ENCODE measurements around the gene IRGC. TPM values are rescaled to one million over a fixed set of nuclear protein-coding genes. Genes with fewer than 3 reads are reported as not detected.

IRGC gene
- total RNA-seq, 1 experiment from 2014 or later, result not detected

GRCh38 chr19:43697295-43697694 lies 18.6 kb upstream of the IRGC start:
- CTCF ChIA-PET, result interaction anchor here (1.5 kb wide), 1 partner anchor 10 kb away, joined by 3 read pairs; no protein-coding TSS in a partner anchor
- Mint-ChIP-seq H3K27ac (ENCODE audit: unreplicated experiment) (no peak overlapping the region), H3K4me3 (ENCODE audit: low read depth, unreplicated experiment) (no peak overlapping the region), H3K4me1 (ENCODE audit: low read depth, unreplicated experiment) (peaks cover 31% of the 10 kb centered on the region), H3K27me3 (ENCODE audit: unreplicated experiment) (no peaks in the 10 kb centered on the region), H3K9me3 (ENCODE audit: low read depth, unreplicated experiment) (peaks cover 3% of the 10 kb centered on the region), H3K36me3 (ENCODE audit: insufficient read depth, unreplicated experiment) (peaks cover 19% of the 10 kb centered on the region)
- DNase-seq, result no peak
- intact Hi-C loops (cut with micrococcal nuclease; ENCODE audit: unreplicated experiment), result no loop called here
- no TSS peak for BruUV-seq (replicated peaks)
- no peak for TF ChIP-seq CTCF (IDR thresholded peaks at IDR 0.05; ENCODE audit: unreplicated experiment)

GRCh38 chr19:43699506-43700394 lies 16.1 kb upstream of the IRGC start:
- no peaks in the 10 kb centered on the region for H3K27me3 Mint-ChIP-seq (ENCODE audit: unreplicated experiment)
- intact Hi-C loops (cut with micrococcal nuclease; ENCODE audit: unreplicated experiment), result loop anchor here (2.0 kb wide), 1 partner anchor 31 kb away; no protein-coding TSS in a partner anchor
- peak overlapping the region; percentile 65 for H3K4me3 Mint-ChIP-seq (ENCODE audit: low read depth, unreplicated experiment)

GRCh38 chr19:43700395-43701000 lies 15.4 kb upstream of the IRGC start:
- no peaks in the 10 kb centered on the region for H3K9me3 Mint-ChIP-seq (ENCODE audit: low read depth, unreplicated experiment)
- CTCF ChIA-PET, result interaction anchor here (0.7 kb wide), 1 partner anchor 32 kb away, joined by 3 read pairs; no protein-coding TSS in a partner anchor
- intact Hi-C loops (cut with micrococcal nuclease; ENCODE audit: unreplicated experiment), result loop anchor here (2.0 kb wide), 1 partner anchor 32 kb away; no protein-coding TSS in a partner anchor
- H3K4me1 Mint-ChIP-seq (ENCODE audit: low read depth, unreplicated experiment), result peaks cover 51% of the 10 kb centered on the region
- no peak for DNase-seq
- peaks cover 19% of the 10 kb centered on the region for H3K36me3 Mint-ChIP-seq (ENCODE audit: insufficient read depth, unreplicated experiment)
- H3K27me3 Mint-ChIP-seq (ENCODE audit: unreplicated experiment), result no peaks in the 10 kb centered on the region
- no peak for TF ChIP-seq CTCF (IDR thresholded peaks at IDR 0.05; ENCODE audit: unreplicated experiment)
- H3K4me3 Mint-ChIP-seq (ENCODE audit: low read depth, unreplicated experiment), result peak overlapping the region; percentile 65
- BruUV-seq (replicated peaks), result no TSS peak
- H3K27ac Mint-ChIP-seq (ENCODE audit: unreplicated experiment), result peak overlapping the region; percentile 94

More at GRCh38 chr19:43699506-43700394, 16.1 kb upstream of the IRGC start:
- CTCF ChIA-PET, result interaction anchor here (1.0 kb wide), 1 partner anchor 22 kb away, joined by 3 read pairs; no protein-coding TSS in a partner anchor
- Mint-ChIP-seq H3K27ac (ENCODE audit: unreplicated experiment) (peak overlapping the region; percentile 94), H3K36me3 (ENCODE audit: insufficient read depth, unreplicated experiment) (peaks cover 19% of the 10 kb centered on the region), H3K9me3 (ENCODE audit: low read depth, unreplicated experiment) (no peaks in the 10 kb centered on the region), H3K4me1 (ENCODE audit: low read depth, unreplicated experiment) (peaks cover 47% of the 10 kb centered on the region)
- no peak for TF ChIP-seq CTCF (IDR thresholded peaks at IDR 0.05; ENCODE audit: unreplicated experiment)
- BruUV-seq (replicated peaks), result no TSS peak
- DNase-seq, result no peak

GRCh38 chr19:43704002-43704705 lies 11.7 kb upstream of the IRGC start:
- Mint-ChIP-seq H3K9me3 (ENCODE audit: low read depth, unreplicated experiment) (no peaks in the 10 kb centered on the region), H3K36me3 (ENCODE audit: insufficient read depth, unreplicated experiment) (peaks cover 19% of the 10 kb centered on the region), H3K27ac (ENCODE audit: unreplicated experiment) (peak overlapping the region; percentile 61), H3K4me3 (ENCODE audit: low read depth, unreplicated experiment) (no peak overlapping the region), H3K27me3 (ENCODE audit: unreplicated experiment) (no peaks in the 10 kb centered on the region), H3K4me1 (ENCODE audit: low read depth, unreplicated experiment) (peaks cover 57% of the 10 kb centered on the region)
- CTCF ChIA-PET, result interaction anchor here (0.6 to 1.6 kb wide), 4 partner anchors 21 to 383 kb away, joined by 3 to 4 read pairs (median 4); partner anchors contain the start of gene PLAUR
- intact Hi-C loops (cut with micrococcal nuclease; ENCODE audit: unreplicated experiment), result no loop called here
- no TSS peak for BruUV-seq (replicated peaks)
- no peak for TF ChIP-seq CTCF (IDR thresholded peaks at IDR 0.05; ENCODE audit: unreplicated experiment)
- DNase-seq, result peak; percentile 51

Data from Calu3 (cell line).